GM19455 (cell line): ENCODE measurements around the gene INPP4B.

Experiments
- ATAC-seq: cut with Tn5 transposase; IDR thresholded peaks from one replicate; pipeline ENCODE4 v1.9.1; 2021; ENCODE audit not compliant: unreplicated experiment

Gene INPP4B

GRCh38 chr4:142741995-142742394 is 104.1 kb downstream of the INPP4B start:
- no peak for ATAC-seq

DNA sequence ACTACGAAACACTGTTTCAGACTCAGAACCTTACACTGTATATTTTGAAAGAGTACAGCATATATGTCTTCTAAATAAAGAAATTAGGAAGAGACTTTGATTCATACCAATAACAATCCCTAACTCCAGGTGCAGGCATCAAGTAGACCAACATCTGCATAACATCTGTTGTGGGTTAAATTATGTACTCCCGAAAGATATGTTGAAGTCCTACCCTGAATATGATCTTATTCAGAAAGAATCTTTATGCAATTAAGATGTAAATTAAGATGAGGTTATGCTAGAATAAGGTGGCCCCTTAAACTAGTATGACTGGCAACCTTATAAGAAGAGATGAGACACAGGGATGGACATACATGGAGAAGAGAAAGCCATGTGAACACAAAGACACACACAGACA is 117.9 kb downstream of the INPP4B start:
- ATAC-seq: no peak

DNA sequence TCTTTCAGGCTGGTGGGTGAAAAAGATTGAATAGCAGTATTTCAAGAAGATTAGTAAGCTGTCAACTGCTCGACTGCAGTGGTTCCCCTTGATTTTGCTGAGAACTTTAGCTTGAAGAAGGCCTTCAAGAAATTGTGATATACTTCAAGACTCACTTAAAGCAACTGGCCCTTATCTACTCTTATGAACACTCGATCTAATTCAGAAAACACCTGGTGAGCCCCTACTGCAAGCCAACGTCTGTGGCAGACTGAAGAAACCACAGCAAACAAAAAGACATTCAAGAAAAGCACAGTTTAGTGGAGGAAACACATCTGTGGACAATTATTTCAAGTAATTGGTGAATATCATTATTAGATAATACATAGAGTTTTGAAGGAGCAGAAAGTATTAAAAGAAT is 119.0 kb downstream of the INPP4B start:
- ATAC-seq: no peak

DNA sequence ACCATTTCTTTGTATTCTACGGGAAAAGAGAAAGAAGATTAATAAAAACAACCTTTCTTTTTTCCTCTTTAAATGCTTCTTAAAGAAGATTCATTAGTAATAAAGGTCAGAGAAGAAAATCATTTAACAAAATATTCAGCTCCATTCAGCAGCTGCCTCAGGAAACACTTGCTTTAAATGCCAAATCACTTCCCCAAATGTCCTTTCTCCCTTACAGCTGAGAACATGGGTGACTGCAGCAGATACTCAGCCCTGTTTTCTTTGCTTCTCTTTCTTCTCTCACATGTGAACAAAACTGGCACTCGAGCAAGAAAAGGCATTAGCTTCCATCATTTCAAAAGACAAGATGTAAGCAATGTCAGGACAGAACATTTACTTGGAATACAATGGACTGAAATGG is 120.2 kb downstream of the INPP4B start:
- no peak for ATAC-seq

- no peak for ATAC-seq
Observed at GRCh38 chr4:142721187-142721586, 124.9 kb downstream of the INPP4B start.

- ATAC-seq: no peak
Observed at GRCh38 chr4:142719854-142720541, 126.1 kb downstream of the INPP4B start.

DNA sequence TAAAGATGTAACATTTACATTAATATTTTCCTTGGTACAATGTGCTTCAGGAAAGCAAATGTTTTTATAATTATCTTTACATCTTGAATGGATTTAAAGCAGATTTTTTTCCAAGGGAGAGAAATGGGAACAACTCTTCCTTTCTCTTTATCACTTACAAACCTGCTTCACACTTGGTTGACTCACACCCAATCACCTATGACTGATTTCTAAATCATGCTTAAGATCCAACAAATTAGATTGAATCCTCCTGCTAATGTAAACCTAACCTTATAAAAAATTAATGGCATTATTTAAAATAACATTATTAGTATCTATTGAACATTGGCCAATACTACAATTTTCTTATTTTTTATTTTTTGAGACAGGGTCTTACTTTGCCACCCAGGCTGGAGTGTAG is 127.1 kb downstream of the INPP4B start:
- ATAC-seq: no peak

DNA sequence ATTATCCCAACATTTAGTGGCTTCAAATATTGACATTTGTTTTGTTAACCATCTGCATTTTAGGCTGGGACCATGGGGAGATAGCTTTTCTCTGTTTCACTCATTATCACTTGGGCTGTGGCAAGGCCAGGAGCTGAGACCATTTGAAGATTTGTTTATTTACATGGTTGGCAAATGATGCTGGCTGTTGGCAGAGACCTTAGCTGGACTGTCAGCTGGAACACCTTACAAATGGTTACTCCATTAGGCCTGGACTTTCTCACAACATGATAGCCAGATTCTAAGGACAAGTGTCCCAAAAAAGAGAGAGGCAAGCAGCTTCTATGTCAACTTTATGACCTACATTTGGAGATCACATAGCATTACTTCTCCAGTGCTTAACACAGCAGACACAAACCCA is 130.4 kb downstream of the INPP4B start:
- no peak for ATAC-seq

DNA sequence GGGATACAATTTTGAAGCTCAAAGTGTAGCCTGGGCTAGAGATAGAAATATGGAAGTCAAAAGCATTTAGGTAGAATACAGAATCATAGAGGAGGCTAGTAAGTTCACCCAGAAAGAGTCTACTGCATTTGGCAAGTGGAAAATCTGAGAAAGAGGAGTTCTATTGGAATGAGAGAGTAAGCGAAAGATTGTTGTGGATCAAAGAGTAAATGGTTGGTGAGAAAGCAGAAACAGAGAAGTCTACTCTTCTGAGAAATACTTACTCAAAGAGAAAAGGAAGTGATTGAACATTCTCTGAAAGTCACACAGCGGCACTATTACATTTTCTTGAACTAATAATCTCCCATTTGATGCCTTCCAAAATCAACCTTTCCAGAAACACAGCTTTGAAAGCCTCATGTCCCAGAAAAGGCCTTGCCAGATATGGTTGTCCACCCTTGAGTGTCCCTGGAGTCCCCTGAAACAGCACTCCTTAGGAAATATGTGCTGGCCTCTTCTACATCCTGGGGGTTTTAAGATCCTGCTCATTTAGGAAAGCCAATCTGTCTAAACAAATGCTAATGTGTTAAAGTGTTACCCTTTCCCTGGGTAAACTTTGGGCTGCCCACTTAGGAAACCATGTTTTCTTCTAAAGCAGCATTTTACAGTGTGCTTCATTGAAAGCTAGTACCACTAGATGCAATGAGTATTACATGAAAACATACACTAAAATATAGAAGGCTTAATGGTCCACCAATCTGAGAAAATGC is 132.6 kb downstream of the INPP4B start:
- no peak for ATAC-seq

DNA sequence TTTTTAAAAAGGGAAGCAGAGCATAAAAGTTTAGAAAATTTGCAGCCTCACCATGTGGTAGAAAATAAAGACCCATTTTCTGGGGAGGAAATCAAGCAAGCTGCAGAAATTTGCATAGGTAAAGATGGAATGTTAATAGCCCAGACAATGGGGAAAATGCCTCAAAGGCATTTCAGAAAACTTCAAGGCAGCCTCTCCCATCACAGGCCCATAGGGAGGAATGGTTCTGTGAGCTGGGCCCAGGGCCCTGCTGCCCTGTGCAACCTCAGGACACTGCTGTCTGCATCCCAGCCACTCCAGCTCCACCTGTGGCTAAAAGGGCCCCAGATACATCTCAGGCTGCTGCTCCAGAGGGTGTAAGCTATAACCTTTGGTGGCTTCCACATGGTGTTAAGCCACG is 137.9 kb downstream of the INPP4B start:
- ATAC-seq: no peak

DNA sequence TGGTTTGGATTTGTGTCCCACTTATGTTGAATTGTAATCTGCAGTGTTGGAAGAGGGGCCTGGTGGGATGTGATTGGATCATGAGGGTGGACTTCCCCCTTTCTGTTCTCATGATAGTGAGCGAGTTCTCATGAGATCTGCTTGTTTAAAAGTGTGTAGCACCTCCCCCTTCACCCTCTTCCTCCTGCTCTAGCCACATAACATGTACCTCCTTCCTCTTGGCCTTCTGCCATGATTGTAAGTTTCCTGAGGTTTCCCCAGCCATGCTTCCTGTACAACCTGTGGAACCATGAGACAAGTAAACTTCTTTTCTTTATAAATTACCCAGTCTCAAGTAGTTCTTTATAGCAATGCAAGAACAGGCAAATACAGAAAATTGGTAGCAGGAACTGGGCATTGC is 138.7 kb downstream of the INPP4B start:
- ATAC-seq: no peak

- no peak for ATAC-seq
Observed at GRCh38 chr4:142706381-142706780, 139.7 kb downstream of the INPP4B start.

GRCh38 chr4:142705820-142706219 is 140.3 kb downstream of the INPP4B start:
- ATAC-seq: no peak

DNA sequence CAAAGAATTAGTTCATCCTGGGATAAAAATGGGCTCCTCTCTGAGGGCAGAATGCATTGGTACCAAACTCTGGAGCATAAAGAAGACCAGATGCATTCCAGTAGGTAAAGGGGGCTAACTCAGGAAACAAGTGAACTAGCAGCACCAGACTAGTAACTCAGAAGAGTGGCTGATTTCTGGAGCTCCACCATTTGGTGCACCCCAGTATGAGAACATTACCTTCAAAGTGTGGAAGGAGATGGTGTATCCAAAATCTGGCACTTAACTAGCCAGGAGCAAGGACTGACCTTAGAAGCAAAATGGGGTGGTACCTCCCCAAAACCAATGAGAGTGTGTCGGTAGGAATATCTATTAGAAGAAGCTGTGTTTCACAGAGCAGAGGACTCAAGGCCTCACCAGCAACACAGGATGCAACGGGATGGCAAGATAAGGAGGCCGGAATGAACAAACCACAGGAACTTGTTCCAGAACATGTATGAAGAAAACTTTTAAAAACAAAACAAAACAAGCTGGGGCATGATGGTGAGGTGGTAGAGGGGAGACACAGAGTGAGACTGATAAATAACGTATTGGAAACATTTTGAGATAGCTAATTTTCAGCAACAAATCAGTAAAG is 142.3 kb downstream of the INPP4B start:
- no peak for ATAC-seq

DNA sequence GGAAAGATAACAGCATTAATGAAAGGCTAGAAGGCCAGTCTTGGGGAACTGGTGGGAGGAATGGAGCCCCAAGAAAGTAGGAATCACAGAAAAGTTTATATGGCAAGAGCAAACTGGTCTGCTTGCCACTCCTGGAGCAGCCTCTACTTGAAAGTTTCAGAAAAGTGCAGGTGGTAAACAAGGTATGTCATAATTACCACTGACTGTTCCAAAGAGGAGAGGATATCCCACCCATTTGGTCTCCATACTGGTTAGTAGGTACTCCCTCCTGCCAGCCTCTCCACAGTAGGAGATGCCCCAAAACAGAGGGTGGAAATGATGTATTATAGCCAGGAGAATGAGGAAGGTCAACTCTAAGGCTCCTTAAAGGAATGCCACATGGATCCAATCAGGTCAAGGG is 145.1 kb downstream of the INPP4B start:
- ATAC-seq: no peak

DNA sequence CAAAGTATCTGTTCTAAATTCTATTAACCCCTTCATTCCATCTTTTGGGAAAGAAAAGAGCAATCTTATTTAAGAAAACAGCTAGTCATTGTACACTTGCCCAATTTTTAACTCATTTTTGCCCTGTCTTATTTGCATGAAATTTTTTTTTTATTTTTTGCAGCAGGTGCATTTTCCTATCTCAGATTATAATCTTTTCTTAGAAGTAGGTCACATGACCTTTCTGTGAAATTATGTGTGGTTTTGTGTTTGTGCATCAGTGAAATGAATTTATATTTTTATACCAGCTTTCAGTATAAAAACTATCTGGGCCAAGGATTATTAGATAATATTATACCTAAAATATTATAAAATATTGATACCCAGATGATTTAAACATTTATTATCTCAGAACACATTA is 145.6 kb downstream of the INPP4B start:
- no peak for ATAC-seq

DNA sequence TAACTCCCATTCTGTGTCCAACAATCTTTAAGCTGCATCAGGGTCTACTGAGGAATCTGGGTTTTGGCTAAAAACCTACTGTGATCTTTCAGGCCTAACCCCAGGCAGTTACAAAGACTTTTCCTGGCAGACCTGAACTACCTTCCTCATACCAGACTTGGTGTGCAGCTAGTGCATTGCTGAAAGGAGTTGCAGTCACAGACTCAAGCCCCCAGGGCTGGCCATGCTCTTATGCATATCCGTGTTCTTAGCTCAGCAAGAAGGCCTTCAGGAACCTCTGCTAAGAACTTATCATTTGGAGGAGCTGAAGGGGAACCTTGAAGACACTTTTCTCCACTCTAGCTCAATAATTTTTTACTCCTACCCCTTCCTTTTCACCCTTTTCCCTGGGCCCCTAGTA is 147.5 kb downstream of the INPP4B start:
- no peak for ATAC-seq

DNA sequence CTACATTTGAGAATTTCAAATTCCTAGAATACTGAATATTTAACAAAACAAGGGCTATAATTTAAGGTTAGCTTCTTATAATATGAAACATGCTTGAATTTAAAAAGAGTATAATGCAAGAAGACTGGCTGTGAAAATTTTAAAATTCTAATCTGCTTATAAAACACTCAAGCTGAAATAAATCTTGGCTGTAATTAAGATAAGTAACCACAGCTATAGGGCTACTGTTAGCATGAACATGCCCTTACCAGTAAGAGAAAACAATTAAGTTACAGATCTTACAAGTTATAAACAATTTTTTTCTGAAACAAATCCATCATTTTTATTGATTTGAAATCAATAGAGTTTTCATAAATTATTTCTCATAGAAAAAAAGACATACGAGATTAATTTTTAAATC is 148.2 kb downstream of the INPP4B start:
- ATAC-seq: no peak

DNA sequence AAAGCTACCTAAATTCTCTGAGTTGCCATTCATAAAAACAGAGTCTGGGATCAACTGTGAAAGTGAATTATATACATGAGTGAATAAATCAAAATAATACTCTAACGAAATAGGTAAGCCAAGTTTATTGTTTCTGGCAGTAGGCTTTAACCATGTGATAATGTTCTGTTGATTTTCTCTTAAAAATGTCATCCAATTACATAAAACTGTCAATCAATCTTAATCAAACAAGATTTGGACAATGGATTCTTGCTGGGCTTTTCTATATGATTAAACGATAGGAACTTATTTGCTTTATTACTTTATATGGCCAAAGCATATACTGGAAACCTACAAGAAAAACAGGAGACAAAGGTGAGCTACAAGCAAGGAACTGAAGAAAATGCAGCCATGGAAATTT is 148.8 kb downstream of the INPP4B start:
- no peak for ATAC-seq

- no peak for ATAC-seq
Observed at GRCh38 chr4:142696334-142697122, 149.6 kb downstream of the INPP4B start.

GRCh38 chr4:142690406-142691163 is 155.5 kb downstream of the INPP4B start:
- ATAC-seq: no peak
